ENCODE data around the gene BTG3. TPM values are rescaled to one million over a fixed set of nuclear protein-coding genes. Genes with fewer than 3 reads are reported as not detected.

The BTG3 gene
- total and polyA plus RNA-seq, 10 of the 15 experiments (the other 5 are each of a cell fraction or from before 2014, with no cell fraction given): 15.7 to 74.4 (median 34.8) TPM

DNA sequence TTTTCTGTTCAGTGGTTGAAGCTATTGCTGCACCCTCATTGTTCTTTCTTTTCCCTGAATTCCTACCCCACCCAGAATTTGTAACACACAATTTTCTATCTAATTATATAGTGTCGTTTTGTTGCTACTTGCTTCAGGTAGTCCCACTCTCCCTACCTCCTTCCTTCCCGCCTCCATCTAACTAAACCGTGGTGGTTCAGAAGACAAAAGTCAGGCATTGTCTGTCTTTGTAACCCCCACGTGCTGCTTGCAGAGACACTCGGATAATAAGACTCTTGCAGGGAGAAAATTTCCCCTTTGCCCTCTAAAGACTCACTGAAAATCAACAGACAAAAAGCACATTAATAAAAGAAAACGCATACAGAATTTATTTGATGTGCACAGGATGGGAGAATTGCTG lies 46.2 kb upstream of the BTG3 start:
- POLR2A ChIA-PET: no interaction called here
- Histone ChIP-seq H3K4me3 (no peak overlapping the region), H3K4me2 (ENCODE audit: control insufficient read depth, insufficient read depth) (no peak overlapping the region), H3K36me3 (ENCODE audit: control insufficient read depth in 2 of 2, insufficient read depth in 2 of 2, low read length in 1 of 2) (no peaks in the 10 kb centered on the region), H3K9me3 (replicated peaks; ENCODE audit: control insufficient read depth, insufficient read depth, low read length) (no peaks in the 10 kb centered on the region), H3K27me3 (replicated peaks in 1 of 2; ENCODE audit: control insufficient read depth in 2 of 2, insufficient read depth in 2 of 2, low read length in 1 of 2) (no peaks in the 10 kb centered on the region), H4K20me1 (ENCODE audit: control insufficient read depth, insufficient read depth) (no peaks in the 10 kb centered on the region), H3K9ac (ENCODE audit: control insufficient read depth, insufficient read depth, low read length) (no peak overlapping the region), H3K4me1 (ENCODE audit: control insufficient read depth, insufficient read depth, low read length) (no peaks in the 10 kb centered on the region), H2AFZ (ENCODE audit: control insufficient read depth, low read depth, low read length) (no peak overlapping the region), H3K27ac (ENCODE audit: control insufficient read depth, insufficient read depth) (no peak overlapping the region), H3K79me2 (ENCODE audit: control insufficient read depth, insufficient read depth, low read length) (no peaks in the 10 kb centered on the region)
- FAIRE-seq (no peak), ATAC-seq (no peak), DNase-seq (ENCODE audit: low read depth, low spot score) (no peak)
- in situ Hi-C loops (cut with MboI) (no loop called here), intact Hi-C loops (cut with micrococcal nuclease; ENCODE audit: unreplicated experiment) (no loop called here)
- CTCF ChIA-PET: no interaction called here
- TF ChIP-seq, protein P1, sequence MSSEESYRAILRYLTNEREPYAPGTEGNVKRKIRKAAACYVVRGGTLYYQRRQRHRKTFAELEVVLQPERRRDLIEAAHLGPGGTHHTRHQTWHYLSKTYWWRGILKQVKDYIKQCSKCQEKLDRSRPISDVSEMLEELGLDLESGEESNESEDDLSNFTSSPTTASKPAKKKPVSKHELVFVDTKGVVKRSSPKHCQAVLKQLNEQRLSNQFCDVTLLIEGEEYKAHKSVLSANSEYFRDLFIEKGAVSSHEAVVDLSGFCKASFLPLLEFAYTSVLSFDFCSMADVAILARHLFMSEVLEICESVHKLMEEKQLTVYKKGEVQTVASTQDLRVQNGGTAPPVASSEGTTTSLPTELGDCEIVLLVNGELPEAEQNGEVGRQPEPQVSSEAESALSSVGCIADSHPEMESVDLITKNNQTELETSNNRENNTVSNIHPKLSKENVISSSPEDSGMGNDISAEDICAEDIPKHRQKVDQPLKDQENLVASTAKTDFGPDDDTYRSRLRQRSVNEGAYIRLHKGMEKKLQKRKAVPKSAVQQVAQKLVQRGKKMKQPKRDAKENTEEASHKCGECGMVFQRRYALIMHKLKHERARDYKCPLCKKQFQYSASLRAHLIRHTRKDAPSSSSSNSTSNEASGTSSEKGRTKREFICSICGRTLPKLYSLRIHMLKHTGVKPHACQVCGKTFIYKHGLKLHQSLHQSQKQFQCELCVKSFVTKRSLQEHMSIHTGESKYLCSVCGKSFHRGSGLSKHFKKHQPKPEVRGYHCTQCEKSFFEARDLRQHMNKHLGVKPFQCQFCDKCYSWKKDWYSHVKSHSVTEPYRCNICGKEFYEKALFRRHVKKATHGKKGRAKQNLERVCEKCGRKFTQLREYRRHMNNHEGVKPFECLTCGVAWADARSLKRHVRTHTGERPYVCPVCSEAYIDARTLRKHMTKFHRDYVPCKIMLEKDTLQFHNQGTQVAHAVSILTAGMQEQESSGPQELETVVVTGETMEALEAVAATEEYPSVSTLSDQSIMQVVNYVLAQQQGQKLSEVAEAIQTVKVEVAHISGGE (CRISPR knock-in tag; IDR thresholded peaks at IDR 0.05): no peak
- TF ChIP-seq, protein P2, sequence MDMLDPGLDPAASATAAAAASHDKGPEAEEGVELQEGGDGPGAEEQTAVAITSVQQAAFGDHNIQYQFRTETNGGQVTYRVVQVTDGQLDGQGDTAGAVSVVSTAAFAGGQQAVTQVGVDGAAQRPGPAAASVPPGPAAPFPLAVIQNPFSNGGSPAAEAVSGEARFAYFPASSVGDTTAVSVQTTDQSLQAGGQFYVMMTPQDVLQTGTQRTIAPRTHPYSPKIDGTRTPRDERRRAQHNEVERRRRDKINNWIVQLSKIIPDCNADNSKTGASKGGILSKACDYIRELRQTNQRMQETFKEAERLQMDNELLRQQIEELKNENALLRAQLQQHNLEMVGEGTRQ (IDR thresholded peaks at IDR 0.05; ENCODE audit: borderline replicate concordance, low read depth, low read length): no peak
- TF ChIP-seq, protein P3, sequence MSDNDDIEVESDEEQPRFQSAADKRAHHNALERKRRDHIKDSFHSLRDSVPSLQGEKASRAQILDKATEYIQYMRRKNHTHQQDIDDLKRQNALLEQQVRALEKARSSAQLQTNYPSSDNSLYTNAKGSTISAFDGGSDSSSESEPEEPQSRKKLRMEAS (IDR thresholded peaks at IDR 0.05; ENCODE audit: low read depth, low read length): no peak
- TF ChIP-seq ZNF384 (IDR thresholded peaks at IDR 0.05; ENCODE audit: borderline replicate concordance, low read depth, low read length): no peak
- TF ChIP-seq, protein P4, sequence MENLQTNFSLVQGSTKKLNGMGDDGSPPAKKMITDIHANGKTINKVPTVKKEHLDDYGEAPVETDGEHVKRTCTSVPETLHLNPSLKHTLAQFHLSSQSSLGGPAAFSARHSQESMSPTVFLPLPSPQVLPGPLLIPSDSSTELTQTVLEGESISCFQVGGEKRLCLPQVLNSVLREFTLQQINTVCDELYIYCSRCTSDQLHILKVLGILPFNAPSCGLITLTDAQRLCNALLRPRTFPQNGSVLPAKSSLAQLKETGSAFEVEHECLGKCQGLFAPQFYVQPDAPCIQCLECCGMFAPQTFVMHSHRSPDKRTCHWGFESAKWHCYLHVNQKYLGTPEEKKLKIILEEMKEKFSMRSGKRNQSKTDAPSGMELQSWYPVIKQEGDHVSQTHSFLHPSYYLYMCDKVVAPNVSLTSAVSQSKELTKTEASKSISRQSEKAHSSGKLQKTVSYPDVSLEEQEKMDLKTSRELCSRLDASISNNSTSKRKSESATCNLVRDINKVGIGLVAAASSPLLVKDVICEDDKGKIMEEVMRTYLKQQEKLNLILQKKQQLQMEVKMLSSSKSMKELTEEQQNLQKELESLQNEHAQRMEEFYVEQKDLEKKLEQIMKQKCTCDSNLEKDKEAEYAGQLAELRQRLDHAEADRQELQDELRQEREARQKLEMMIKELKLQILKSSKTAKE (IDR thresholded peaks at IDR 0.05; ENCODE audit: low read depth, poor library complexity, severe bottlenecking): no peak
- TF ChIP-seq ZBED1 (IDR thresholded peaks at IDR 0.05; ENCODE audit: borderline replicate concordance): no peak
- TF ChIP-seq SMAD5 (IDR thresholded peaks at IDR 0.05; ENCODE audit: low read depth): no peak
- TF ChIP-seq ESRRA (IDR thresholded peaks at IDR 0.05; ENCODE audit: low read length): no peak
- BruUV-seq (replicated peaks): no TSS peak
- RAD21 ChIA-PET (ENCODE audit: unreplicated experiment): no interaction called here
- 26% methylated on average over 6 of the region's 6 CpGs for WGBS (ENCODE audit: insufficient coverage, insufficient replicate concordance, low lambda C conversion rate, missing lambda C conversion rate)
- SMC1A ChIA-PET (ENCODE audit: uncharacterized antibody, unreplicated experiment): no interaction called here

All from GM12878 (cell line).